GM18511 (cell line): ENCODE measurements around the gene CLDN14.
"Not testable (repeated sequence)": the region's sequence is repeated elsewhere in the genome, so short reads cannot be mapped to it uniquely, and the experiment has no call there.

ENCODE experiments used
- ATAC-seq: cut with Tn5 transposase; IDR thresholded peaks from one replicate; pipeline ENCODE4 v1.9.1; 2021; ENCODE audit warnings: mild to moderate bottlenecking, moderate library complexity; ENCODE audit not compliant: unreplicated experiment

Gene CLDN14

GRCh38 chr21:36502365-36502764 lies 22.4 kb upstream of the CLDN14 start:
- ATAC-seq, result no peak

GRCh38 chr21:36501589-36501892 lies 21.6 kb upstream of the CLDN14 start:
- no peak for ATAC-seq

GRCh38 chr21:36499578-36500471 lies 19.9 kb upstream of the CLDN14 start:
- no peak for ATAC-seq

GRCh38 chr21:36494557-36494956 lies 14.6 kb upstream of the CLDN14 start:
- no peak for ATAC-seq

GRCh38 chr21:36491209-36491910 lies 11.4 kb upstream of the CLDN14 start:
- no peak for ATAC-seq

- no peak for ATAC-seq
Observed at GRCh38 chr21:36489776-36490165, 9.8 kb upstream of the CLDN14 start.

- ATAC-seq, result no peak
Observed at GRCh38 chr21:36489103-36489775, 9.3 kb upstream of the CLDN14 start.

GRCh38 chr21:36487641-36488307 lies 7.9 kb upstream of the CLDN14 start:
- no peak for ATAC-seq

- ATAC-seq, result no peak
Observed at GRCh38 chr21:36486246-36486645, 6.3 kb upstream of the CLDN14 start.

GRCh38 chr21:36485476-36485875 lies 5.6 kb upstream of the CLDN14 start:
- ATAC-seq, result no peak

- no peak for ATAC-seq
Observed at GRCh38 chr21:36483095-36483494, 3.2 kb upstream of the CLDN14 start.

GRCh38 chr21:36482673-36483072 lies 2.8 kb upstream of the CLDN14 start:
- no peak for ATAC-seq

- ATAC-seq, result no peak
Observed at GRCh38 chr21:36482181-36482580, 2.3 kb upstream of the CLDN14 start.

GRCh38 chr21:36481639-36482038 lies 1.7 kb upstream of the CLDN14 start:
- no peak for ATAC-seq

- ATAC-seq, result no peak
Observed at GRCh38 chr21:36480618-36481017, 696 bp upstream of the CLDN14 start.

GRCh38 chr21:36478941-36479340 lies 981 bp downstream of the CLDN14 start:
- no peak for ATAC-seq

GRCh38 chr21:36478207-36478701 lies 1.7 kb downstream of the CLDN14 start:
- ATAC-seq, result no peak

GRCh38 chr21:36477559-36477958 lies 2.4 kb downstream of the CLDN14 start:
- no peak for ATAC-seq

- no peak for ATAC-seq
Observed at GRCh38 chr21:36477001-36477400, 2.9 kb downstream of the CLDN14 start.

- ATAC-seq, result not testable (repeated sequence)
Observed at GRCh38 chr21:36476541-36476940, 3.4 kb downstream of the CLDN14 start.

- ATAC-seq, result no peak
Observed at GRCh38 chr21:36474591-36474990, 5.3 kb downstream of the CLDN14 start.
